ENCODE results near the gene FSTL1. TPM values are rescaled to one million over a fixed set of nuclear protein-coding genes. Genes with fewer than 3 reads are reported as not detected.
"Not testable (repeated sequence)": the region's sequence is repeated elsewhere in the genome, so short reads cannot be mapped to it uniquely, and the experiment has no call there.

Gene FSTL1
- total RNA-seq, 1 experiment from 2014 or later, result 656 TPM

DNA sequence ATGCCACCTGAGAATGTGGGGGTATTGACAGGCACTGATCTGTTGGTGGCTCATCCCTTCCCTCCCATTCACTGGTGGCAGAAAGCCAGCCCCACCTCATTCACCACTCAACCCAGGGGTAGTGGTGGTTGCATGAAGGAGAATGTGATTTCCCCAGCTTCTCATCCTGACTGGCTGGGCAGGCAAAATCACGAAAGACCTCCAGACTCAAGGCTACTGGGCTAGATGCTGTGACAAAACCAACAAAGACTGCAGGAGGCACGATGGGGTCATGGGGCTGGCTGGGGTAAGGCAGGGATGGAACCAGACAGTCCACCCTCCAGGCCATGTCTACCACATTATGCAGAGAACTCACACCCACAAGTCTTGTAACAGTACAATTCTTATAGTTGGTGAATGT lies 33.9 kb downstream of the FSTL1 start:
- Histone ChIP-seq H3K27me3 (no peaks in the 10 kb centered on the region), H3K4me3 (no peak overlapping the region), H3K9me3 (no peaks in the 10 kb centered on the region), H3K36me3 (peaks cover 61% of the 10 kb centered on the region)
- DNase-seq, result no peak

DNA sequence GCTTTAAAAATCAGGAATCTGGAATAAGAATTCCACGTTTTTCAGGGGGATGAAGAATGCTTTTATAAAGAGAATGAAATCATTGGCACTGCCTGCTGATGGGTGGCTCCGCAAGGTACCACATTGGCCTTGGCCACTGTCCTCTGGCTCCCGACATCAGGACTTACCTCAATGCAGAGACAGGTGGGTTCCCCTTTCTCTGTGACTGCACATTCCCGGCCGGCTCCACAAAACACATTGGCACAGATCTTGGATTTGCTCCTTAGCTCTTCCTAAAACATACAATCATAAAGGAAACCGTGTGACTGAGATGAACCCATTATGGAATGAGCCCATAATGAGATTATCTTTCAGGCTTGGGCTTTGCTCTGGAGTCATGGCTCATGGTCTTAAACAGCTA lies 35.0 kb downstream of the FSTL1 start:
- H3K4me3 ChIP-seq, result no peak overlapping the region
- H3K36me3 ChIP-seq, result peaks cover 63% of the 10 kb centered on the region
- no peak for DNase-seq
- no peaks in the 10 kb centered on the region for H3K9me3 ChIP-seq
- no peaks in the 10 kb centered on the region for H3K27me3 ChIP-seq

DNA sequence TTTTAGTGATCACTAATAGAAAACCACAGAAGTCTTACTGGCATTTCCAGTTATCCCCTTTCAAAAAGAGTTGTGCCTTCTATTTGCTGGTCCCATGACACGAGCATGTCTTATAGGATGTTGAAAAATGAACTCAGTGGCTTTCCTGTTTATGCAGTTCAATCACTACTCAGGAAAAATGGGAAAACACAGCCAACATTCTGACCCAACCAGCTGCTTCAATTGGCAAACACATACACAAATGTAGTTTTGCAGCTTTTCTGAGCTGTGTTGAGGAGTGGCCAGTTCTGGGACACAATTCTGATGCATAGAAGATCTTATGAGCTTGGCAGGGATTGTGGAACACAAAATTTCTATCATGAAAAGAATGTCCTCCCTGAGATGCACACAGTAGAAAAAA lies 40.3 kb downstream of the FSTL1 start:
- Histone ChIP-seq H3K9me3 (no peaks in the 10 kb centered on the region), H3K27me3 (no peaks in the 10 kb centered on the region), H3K36me3 (peaks cover 85% of the 10 kb centered on the region), H3K4me3 (no peak overlapping the region)
- no peak for DNase-seq

DNA sequence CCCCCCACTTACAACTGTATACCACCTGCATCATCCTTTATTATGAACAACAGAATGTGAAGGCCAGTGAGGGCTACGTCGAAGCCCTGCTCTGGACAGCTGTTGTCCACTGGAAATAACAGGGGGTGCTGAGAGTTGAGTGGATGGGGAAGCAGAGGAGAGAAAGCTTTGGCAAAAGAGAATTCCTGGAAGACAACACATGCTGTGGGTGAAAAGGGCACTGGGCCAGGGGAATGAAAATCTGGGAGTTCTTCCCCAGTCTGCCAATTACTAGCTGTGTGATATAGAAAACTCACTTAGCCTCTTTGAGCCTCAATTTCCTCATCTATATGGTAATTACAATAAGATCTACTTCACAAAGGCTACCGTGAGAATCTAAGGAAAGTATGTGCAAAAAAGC lies 40.7 kb downstream of the FSTL1 start:
- H3K36me3 ChIP-seq, result peaks cover 86% of the 10 kb centered on the region
- H3K9me3 ChIP-seq, result no peaks in the 10 kb centered on the region
- no peaks in the 10 kb centered on the region for H3K27me3 ChIP-seq
- DNase-seq, result no peak
- H3K4me3 ChIP-seq, result no peak overlapping the region

DNA sequence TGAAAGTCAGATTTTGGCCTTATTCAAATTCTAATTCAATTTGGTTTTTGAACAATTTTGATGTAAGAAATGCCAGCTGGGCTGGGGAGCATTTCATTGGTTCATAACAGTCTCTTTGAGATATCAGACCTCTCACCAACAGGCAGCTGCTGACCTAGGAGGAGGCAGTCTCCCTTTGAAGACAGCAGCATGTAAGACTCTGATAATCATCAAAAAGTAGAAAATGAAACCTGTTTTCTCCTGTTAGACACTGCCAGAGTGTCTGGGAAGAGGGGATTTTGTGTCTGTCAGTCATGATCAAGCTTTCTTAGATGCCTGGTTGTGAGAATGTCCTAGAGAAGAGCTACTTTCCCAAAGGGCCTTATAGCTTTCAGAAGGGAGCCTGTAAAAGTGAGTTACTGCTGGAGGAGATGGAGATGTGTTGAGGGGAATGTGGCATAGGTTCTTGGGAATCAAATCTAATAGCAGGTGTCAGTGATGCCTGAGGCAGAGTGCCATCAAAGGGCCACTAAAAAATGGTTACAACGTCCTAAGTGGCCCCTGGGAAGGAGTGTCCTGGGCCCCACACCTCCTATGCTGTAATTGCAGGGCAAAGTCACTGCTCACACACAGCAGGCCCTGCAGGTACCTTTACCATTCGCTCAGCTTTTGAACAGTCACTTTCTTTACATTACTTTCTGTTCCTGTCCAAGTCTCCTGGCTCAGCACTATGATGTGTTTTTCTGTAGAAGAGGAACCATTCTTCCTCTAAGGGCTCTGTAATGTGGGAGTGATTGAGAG lies 43.1 kb downstream of the FSTL1 start:
- Histone ChIP-seq H3K36me3 (peaks cover 97% of the 10 kb centered on the region), H3K9me3 (no peaks in the 10 kb centered on the region), H3K27me3 (no peaks in the 10 kb centered on the region), H3K4me3 (no peak overlapping the region)
- no peak for DNase-seq

DNA sequence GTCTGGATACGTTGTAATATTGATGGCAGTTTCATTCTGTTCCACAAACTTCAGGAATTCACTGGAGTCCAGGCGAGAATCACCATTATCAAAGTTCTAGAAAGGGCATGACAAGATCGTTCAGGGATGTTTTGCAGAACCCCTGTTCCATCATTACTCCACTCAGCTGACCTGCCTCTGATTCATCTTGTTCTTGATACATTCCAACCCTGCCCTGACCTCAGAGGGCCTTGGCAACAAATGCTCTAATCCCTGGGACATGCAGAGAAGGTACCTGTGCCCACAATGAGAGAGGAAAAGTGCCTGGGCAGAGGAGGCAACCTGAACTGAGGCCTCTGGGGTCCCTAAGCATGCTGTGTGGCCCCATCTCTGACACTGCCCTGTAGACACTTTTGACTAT lies 45.9 kb downstream of the FSTL1 start:
- H3K9me3 ChIP-seq, result no peaks in the 10 kb centered on the region
- no peak for DNase-seq

DNA sequence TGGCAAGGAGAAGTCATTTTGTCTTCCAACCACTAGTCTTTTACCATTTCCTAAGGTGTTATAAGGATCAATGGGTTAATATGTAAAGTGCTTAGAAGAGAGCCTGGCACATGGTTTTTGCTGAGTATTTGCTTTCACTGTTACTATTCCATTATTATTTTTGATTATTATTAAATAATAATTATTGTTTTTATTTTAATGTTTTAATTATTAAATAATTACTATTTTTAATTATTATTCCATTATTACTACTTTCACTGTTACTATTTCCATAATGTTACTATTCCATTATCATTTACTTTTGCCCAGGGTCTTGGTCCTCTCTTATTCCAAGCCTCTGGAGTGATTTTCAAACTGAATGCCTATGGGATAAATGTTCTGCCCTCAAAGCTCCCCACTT lies 48.5 kb downstream of the FSTL1 start:
- H3K9me3 ChIP-seq, result no peaks in the 10 kb centered on the region
- no peak for DNase-seq
- no peak overlapping the region for H3K4me3 ChIP-seq
- no peaks in the 10 kb centered on the region for H3K27me3 ChIP-seq
- peaks cover 96% of the 10 kb centered on the region for H3K36me3 ChIP-seq

More for the DNA sequence above, 45.9 kb downstream of the FSTL1 start:
- Histone ChIP-seq H3K4me3 (no peak overlapping the region), H3K27me3 (no peaks in the 10 kb centered on the region), H3K36me3 (peaks cover 96% of the 10 kb centered on the region)

DNA sequence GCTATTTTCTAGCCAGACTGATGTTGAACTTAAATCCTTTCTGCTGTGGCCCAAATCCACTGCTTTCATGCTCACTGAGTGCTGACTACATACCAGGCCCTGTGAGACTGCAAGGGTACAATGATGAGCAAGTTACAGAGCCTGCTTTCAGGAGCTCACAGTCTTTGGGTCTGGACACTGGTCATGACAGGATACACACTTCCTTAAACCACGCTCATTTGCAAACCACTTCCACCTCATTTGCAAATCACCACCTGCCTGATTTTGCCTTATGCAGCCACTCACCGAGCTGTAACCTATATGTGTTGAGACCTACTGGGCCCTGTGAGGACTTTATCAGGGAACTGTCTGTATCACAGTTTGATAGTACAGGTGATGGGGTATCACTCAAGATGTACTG lies 51.4 kb downstream of the FSTL1 start:
- Histone ChIP-seq H3K4me3 (no peak overlapping the region), H3K36me3 (peaks cover 96% of the 10 kb centered on the region), H3K27me3 (no peaks in the 10 kb centered on the region), H3K9me3 (no peaks in the 10 kb centered on the region)
- DNase-seq, result no peak

DNA sequence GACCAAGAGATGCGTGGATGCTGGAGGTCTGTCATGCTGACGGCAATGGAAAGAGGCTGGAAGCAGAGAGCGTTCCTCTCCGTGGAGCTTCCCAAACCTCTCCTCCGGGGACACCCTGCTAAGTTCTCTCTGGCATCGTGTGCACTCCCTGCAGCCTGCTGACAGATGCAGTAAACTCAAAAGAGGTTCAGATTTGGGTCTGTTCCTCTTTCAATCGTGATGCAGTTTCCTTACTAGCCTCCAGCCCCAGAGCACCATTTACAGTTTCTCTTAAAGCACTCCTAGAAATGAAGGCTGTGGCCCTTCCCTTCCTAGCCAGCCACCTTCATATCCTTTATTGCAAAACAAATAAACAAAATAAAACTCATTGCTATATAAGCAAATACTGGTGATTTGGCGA lies 54.3 kb downstream of the FSTL1 start:
- no peaks in the 10 kb centered on the region for H3K27me3 ChIP-seq
- no peak for DNase-seq
- H3K36me3 ChIP-seq, result peaks cover 82% of the 10 kb centered on the region
- no peaks in the 10 kb centered on the region for H3K9me3 ChIP-seq
- no peak overlapping the region for H3K4me3 ChIP-seq

DNA sequence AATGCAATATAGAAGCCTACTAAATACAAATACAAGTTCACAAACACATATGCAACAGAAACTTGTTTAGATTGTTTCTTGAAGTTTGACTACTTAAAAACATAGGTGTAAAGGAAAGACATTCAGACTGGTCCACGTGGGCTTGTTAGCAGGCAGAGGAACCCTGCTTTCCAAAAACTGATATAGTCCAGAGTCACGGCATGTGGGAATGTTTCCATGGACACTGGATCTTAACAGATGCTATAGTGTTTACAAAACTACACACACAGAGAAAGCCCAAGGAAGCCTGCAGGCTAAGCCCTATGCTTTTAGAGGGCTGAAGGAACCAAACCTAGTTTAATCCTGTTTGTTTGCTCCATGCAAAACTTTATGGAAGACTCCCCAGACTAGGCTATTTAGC lies 56.4 kb downstream of the FSTL1 start:
- no peak for DNase-seq
- H3K36me3 ChIP-seq, result peaks cover 61% of the 10 kb centered on the region
- H3K4me3 ChIP-seq, result no peak overlapping the region
- no peaks in the 10 kb centered on the region for H3K9me3 ChIP-seq
- no peaks in the 10 kb centered on the region for H3K27me3 ChIP-seq

DNA sequence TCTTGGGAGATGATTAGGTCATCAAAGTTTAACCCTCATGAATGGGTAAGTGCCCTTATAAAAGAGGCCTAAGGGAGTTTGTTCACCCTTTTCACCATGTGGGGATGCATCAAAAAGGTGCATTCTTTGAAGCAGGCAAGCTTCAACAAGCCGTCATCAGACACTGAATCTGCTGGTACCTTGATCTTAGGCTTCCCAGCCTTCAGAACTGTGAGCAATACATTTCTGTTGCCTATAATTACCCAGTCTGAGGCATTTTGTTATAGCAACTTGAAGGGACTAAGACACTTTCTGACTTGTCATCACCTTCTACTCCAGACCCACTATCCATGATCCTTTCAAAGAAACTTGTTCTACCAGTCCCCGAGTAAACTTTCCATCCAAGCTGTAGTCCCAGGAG lies 57.0 kb downstream of the FSTL1 start:
- H3K36me3 ChIP-seq, result peaks cover 55% of the 10 kb centered on the region
- no peak overlapping the region for H3K4me3 ChIP-seq
- H3K9me3 ChIP-seq, result no peaks in the 10 kb centered on the region
- H3K27me3 ChIP-seq, result no peaks in the 10 kb centered on the region
- no peak for DNase-seq

DNA sequence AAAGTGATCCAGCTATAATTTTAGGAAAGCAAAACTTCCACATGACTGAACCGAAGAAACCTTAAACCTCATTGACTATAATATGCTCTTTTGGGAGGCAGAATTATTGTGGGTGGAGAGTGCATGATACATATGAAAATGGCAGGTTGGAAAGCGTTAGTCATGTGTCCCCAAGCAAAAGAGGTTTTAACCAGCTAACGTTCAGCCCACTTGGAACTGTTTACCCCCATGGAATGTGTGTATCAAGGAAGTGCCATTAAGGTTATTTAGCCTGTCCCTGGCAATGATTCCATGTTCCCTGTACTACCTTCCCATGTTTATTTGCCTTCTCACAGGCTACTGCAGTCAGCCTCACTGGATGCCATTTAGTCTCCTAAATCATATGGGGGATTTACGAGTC lies 57.5 kb downstream of the FSTL1 start:
- Histone ChIP-seq H3K36me3 (peaks cover 50% of the 10 kb centered on the region), H3K27me3 (no peaks in the 10 kb centered on the region), H3K4me3 (no peak overlapping the region), H3K9me3 (no peaks in the 10 kb centered on the region)
- DNase-seq, result no peak

DNA sequence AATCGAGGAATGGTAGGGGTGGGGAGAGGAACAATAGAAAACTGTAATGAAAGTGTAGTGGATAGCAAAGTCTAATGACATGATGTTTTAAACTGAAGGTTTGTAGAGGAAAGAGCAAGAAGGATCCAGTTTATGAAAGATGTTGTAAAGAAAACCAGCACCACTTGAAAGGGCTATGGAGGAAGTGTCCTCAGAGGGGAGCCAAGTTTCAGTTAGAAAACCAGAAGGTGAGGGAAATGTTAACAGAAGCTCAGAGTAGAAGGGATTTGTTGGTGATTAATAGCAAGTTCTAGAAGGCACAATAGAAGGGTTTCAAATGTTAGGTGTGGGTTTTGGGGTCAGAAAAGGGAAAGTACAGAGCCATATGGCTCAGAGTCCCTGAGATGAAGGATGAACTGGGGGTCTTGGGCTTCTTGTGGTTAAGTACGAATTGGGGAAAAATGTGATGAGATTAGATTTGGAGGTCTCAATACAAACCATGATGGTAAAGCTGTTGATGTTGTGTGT lies 67.8 kb downstream of the FSTL1 start:
- no peak for DNase-seq
- H3K36me3 ChIP-seq, result no peaks in the 10 kb centered on the region
- H3K27me3 ChIP-seq, result no peaks in the 10 kb centered on the region
- no peak overlapping the region for H3K4me3 ChIP-seq
- no peaks in the 10 kb centered on the region for H3K9me3 ChIP-seq

DNA sequence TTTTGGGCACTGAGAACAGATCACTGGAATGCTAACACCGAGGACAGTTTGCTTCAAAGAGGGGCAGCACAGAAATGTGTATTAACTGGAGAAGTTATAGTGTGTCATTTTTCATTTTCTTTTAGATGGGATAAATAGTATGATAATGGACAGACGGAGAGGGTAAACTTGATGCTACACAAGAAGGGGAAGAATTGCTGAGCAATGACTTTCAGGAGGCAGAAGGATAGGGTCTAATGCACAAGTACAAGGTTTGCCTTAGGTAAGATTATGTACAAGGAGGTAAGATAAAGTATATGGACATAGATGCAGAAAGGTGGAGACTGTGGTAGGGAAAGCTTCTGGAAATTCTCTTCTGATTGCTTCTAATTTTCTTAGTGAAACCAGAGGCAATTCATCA lies 69.3 kb downstream of the FSTL1 start:
- no peaks in the 10 kb centered on the region for H3K36me3 ChIP-seq
- H3K27me3 ChIP-seq, result no peaks in the 10 kb centered on the region
- DNase-seq, result no peak
- H3K9me3 ChIP-seq, result no peaks in the 10 kb centered on the region
- no peak overlapping the region for H3K4me3 ChIP-seq

DNA sequence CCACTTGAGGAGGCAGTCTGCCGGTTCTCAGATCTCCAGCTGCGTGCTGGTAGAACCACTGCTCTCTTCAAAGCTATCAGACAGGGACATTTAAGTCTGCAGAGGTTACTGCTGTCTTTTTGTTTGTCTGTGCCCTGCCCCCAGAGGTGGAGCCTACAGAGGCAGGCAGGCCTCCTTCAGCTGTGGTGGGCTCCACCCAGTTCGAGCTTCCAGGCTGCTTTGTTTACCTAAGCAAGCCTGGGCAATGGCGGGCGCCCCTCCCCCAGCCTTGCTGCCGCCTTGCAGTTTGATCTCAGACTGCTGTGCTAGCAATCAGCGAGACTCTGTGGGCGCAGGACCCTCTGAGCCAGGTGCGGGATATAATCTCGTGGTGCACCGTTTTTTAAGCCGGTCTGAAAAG lies 72.8 kb downstream of the FSTL1 start:
- not testable (repeated sequence) for H3K9me3 ChIP-seq, H3K27me3 ChIP-seq, H3K4me3 ChIP-seq, DNase-seq, H3K36me3 ChIP-seq

DNA sequence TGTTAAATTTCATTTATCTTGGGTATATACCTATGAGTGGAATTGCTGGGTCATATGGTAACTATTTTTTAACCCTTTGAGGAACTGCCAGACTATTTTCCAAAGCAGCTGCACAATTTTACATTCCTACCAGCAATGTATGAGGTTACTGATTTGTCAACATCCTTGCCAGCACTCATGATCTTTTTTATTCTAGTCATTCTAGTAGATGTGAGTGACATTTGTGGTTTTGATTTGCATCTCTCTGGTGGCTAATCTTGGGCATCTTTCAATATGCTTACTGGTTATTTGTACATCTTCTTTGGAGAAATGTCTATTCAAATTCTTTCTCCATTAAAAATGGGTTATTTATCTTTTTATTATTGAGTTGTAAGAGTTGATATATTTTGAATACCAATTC lies 80.3 kb downstream of the FSTL1 start:
- H3K4me3 ChIP-seq, result no peak overlapping the region
- DNase-seq, result no peak
- peaks cover 16% of the 10 kb centered on the region for H3K27me3 ChIP-seq
- no peaks in the 10 kb centered on the region for H3K36me3 ChIP-seq
- no peaks in the 10 kb centered on the region for H3K9me3 ChIP-seq

DNA sequence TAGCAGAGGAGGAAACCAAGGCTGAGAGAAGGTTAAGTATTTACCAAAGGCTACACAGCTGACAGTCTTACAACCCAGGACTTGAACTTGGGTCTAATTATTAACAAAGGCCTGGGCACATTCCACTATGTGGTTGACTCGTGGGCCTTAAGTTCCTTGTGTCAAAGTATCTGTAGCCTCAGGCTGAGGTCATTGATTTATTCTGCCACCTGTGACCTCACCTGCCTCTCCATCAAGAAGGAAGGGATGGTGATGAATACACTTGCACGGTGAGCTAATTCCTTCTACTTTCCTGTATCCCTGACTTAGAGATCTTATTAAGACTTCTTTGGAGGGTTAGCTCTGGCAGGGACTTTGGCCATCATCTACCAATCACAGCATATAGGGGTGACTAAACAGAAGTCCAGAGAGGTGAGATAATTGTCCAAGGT lies 81.7 kb downstream of the FSTL1 start:
- Histone ChIP-seq H3K9me3 (no peaks in the 10 kb centered on the region), H3K36me3 (no peaks in the 10 kb centered on the region), H3K4me3 (no peak overlapping the region), H3K27me3 (peaks cover 16% of the 10 kb centered on the region)
- no peak for DNase-seq

DNA sequence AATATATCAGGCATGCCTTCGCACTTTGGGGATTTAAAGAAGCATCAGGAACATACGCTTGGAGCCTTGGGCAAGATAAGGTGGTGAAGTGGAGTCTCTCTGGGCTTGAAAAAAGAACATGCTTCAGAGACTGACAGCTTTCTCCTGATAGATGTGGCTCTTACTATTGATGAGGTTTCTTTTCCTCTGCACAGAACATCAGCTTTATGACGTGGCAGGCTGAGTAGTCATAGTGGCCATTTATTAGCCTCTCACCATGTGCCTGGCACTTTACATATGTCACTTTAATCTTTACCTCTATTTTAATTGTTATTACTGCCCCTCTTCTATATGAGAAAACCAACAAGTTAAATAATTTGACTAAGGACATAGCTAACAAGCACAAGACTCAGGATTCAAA lies 82.6 kb downstream of the FSTL1 start:
- peaks cover 16% of the 10 kb centered on the region for H3K27me3 ChIP-seq
- no peak overlapping the region for H3K4me3 ChIP-seq
- no peaks in the 10 kb centered on the region for H3K9me3 ChIP-seq
- DNase-seq, result no peak
- no peaks in the 10 kb centered on the region for H3K36me3 ChIP-seq
